K562 (cell line): ENCODE results near the gene KLHL30. TPM values are rescaled to one million over a fixed set of nuclear protein-coding genes. Genes with fewer than 3 reads are reported as not detected.
A peak's percentile ranks its signal among the peaks of the same experiment; 100 is the strongest.

Experiments used
- ATAC-seq: fragments of 200-7000 bp; cut with Tn5 transposase; 3 replicates; pipeline ENCODE4 v1.9.1; 2020; ENCODE audit warnings: moderate library complexity
- BruUV-seq: library from RNA; stranded (reverse); fragments of 400-500 nt; replicated peaks from 2 replicates; lab custom pipeline; 2021; lab: Mats Ljungman, UMichigan
- CTCF ChIA-PET: fragments of 300-600 bp; formaldehyde crosslinking; extraction: SDS; loops from one replicate; lab custom pipeline; 2021; ENCODE audit warnings: low intra/inter-chr PET ratio; lab: Yijun Ruan, JAX
- POLR2A ChIA-PET: fragments of 300-600, 350-650 bp; sonication (Branson Sonifier 250); formaldehyde crosslinking; extraction: SDS; loops from one replicate; lab custom pipeline; 2021; ENCODE audit warnings: antibody characterized with exemption, inconsistent platforms; lab: Yijun Ruan, JAX
- DNase-seq, 4 experiments: peaks; one replicate each; pipeline versions ENCODE4 v3.0.0 to v3.0.0-alpha.2; 2011 to 2018; ENCODE audit warnings: low spot score in 3 of 4, mixed read lengths in 3 of 4; ENCODE audit errors: extremely low read depth in 1 of 4
- FAIRE-seq: peaks from 2 replicates; lab custom pipeline; 2011; peaks lifted over from hg19 to GRCh38; lab: Jason Lieb, UNC
- H2AFZ ChIP-seq: 2 replicates; pipeline ENCODE4 v1.6.0; 2011; ENCODE audit warnings: low read depth, low read length, control low read depth, inconsistent platforms
- H3K27ac ChIP-seq: fragments of 200-600 bp; 3 replicates; pipeline ENCODE4 v1.8.0; 2011; ENCODE audit warnings: low read depth, mild to moderate bottlenecking, control low read depth, inconsistent platforms, low read length, moderate library complexity, mixed read lengths; ENCODE audit errors: extremely low read depth
- H3K27me3 ChIP-seq, 2 experiments: fragments of 300-600 bp in 1 of 2; 2 replicates in 1 of 2; 3 replicates in 1 of 2; pipeline versions ENCODE4 v1.6.0 to v1.8.0; 2011; ENCODE audit warnings: inconsistent platforms in 2 of 2, low read length in 2 of 2, mild to moderate bottlenecking in 1 of 2, mixed read lengths in 1 of 2, moderate library complexity in 1 of 2; ENCODE audit not compliant: control insufficient read depth in 2 of 2, insufficient read depth in 2 of 2
- H3K36me3 ChIP-seq: fragments of 300-600 bp; 3 replicates; pipeline ENCODE4 v1.8.0; 2011; ENCODE audit warnings: mild to moderate bottlenecking, low read length, inconsistent platforms; ENCODE audit not compliant: control insufficient read depth, insufficient read depth
- H3K4me1 ChIP-seq, 2 experiments: fragments of 200-600 bp in 1 of 2; replicated peaks in 1 of 2; 2 replicates in 1 of 2; 3 replicates in 1 of 2; pipeline versions ENCODE4 v1.5.1 to v1.8.0; 2011; ENCODE audit warnings: inconsistent platforms in 2 of 2, low read length in 2 of 2, mild to moderate bottlenecking in 1 of 2, mixed read lengths in 1 of 2, moderate library complexity in 1 of 2; ENCODE audit not compliant: control insufficient read depth in 2 of 2, insufficient read depth in 2 of 2
- H3K4me2 ChIP-seq: 2 replicates; pipeline ENCODE4 v1.6.1; 2011; ENCODE audit warnings: low read length, control low read depth, inconsistent platforms, mixed read lengths; ENCODE audit not compliant: insufficient read depth
- H3K4me3 ChIP-seq: fragments of 200-600 bp; sonication (generic), shearing (Covaris generic); 2 replicates; pipeline ENCODE4 v1.5.1; 2016; ENCODE audit warnings: control low read depth, inconsistent platforms
- H3K79me2 ChIP-seq: fragments of 200-600 bp; 3 replicates; pipeline ENCODE4 v1.8.0; 2011; ENCODE audit warnings: low read length, inconsistent platforms; ENCODE audit not compliant: control insufficient read depth, insufficient read depth
- H3K9ac ChIP-seq, 2 experiments: 2 replicates each; pipeline versions ENCODE4 v1.6.0 to v1.6.1; 2011; ENCODE audit warnings: low read depth in 2 of 2, low read length in 2 of 2, control low read depth in 1 of 2, inconsistent platforms in 1 of 2, mild to moderate bottlenecking in 1 of 2, mixed read lengths in 1 of 2; ENCODE audit not compliant: insufficient read depth in 1 of 2
- H3K9me1 ChIP-seq: one replicate; pipeline ENCODE4 v1.6.0; 2011; ENCODE audit warnings: inconsistent platforms, mild to moderate bottlenecking, low read length, moderate library complexity; ENCODE audit not compliant: control insufficient read depth, insufficient read depth
- H3K9me3 ChIP-seq: replicated peaks from 2 replicates; pipeline ENCODE4 v1.5.1; 2011; ENCODE audit warnings: low read depth, low read length, inconsistent platforms; ENCODE audit not compliant: control insufficient read depth, insufficient read depth
- H4K20me1 ChIP-seq: replicated peaks from 2 replicates; pipeline ENCODE4 v1.6.1; 2011; ENCODE audit warnings: low read length, inconsistent platforms, mixed read lengths; ENCODE audit not compliant: control insufficient read depth, insufficient read depth
- CBX2 ChIP-seq: fragments of 200-600 bp; sonication (generic); IDR thresholded peaks from one replicate; pipeline ENCODE4 v1.6.1; 2012; ENCODE audit warnings: mild to moderate bottlenecking, low read length, inconsistent platforms; ENCODE audit not compliant: insufficient read depth, poor library complexity, severe bottlenecking
- KLF6 ChIP-seq: fragments of 250-450 bp; sonication (Bioruptor Pico); IDR thresholded peaks from 2 replicates; pipeline ENCODE4 v1.4.0; 2020; ENCODE audit warnings: mild to moderate bottlenecking, moderate library complexity, borderline replicate concordance
- PCBP1 ChIP-seq: fragments of 200-400 bp; formaldehyde crosslinking; IDR thresholded peaks from 2 replicates; pipeline ENCODE4 v1.6.1; 2018; ENCODE audit warnings: mild to moderate bottlenecking, low read depth, low read length; ENCODE audit not compliant: poor library complexity, severe bottlenecking
- POLR2G ChIP-seq: fragments of 200-400 bp; formaldehyde crosslinking; IDR thresholded peaks from 2 replicates; pipeline ENCODE4 v1.6.1; 2017; ENCODE audit warnings: low read depth, mild to moderate bottlenecking, antibody characterized with exemption, low read length, moderate library complexity
- WGBS: fragments of 100-300 bp; shearing (Covaris generic); methylation state at CpG from one replicate; pipeline ENCODE4 v1.1.6; 2016; ENCODE audit warnings: low coverage, mixed read lengths; ENCODE audit not compliant: insufficient coverage; ENCODE audit errors: missing lambda C conversion rate; 5-methylcytosine and 5-hydroxymethylcytosine counted together
- in situ Hi-C: fragments of 300-500 bp; cut with MboI; formaldehyde crosslinking; loops from 4 replicates; pipeline ENCODE4 v1.15.0; 2018; ENCODE audit warnings: inconsistent platforms, mixed read lengths
- intact Hi-C: fragments of 100-400 bp; cut with micrococcal nuclease; formaldehyde crosslinking; loops from 2 replicates; pipeline ENCODE4 v1.14.2; 2022
- polyA plus RNA-seq, 8 experiments: library from polyadenylated mRNA; depleted of rRNA in 4 of 8; stranded (reverse) in 5 of 8; unstranded in 3 of 8; fragments of >200 nt; fragmentation: Nextera tagmentation in 2 of 8; fragmentation: Illumina TruSeq in 1 of 8; extraction: Ambion mirVana in 2 of 8; extraction: Trizol in 1 of 8; gene quantifications; 2 replicates each; pipeline versions ENCODE4 v1.2.1 to v1.2.3, GENCODE V29; 2011 to 2014; ENCODE audit warnings: inconsistent platforms in 1 of 8, missing spikeins in 1 of 8
- total RNA-seq, 7 experiments: library from RNA; depleted of rRNA in 6 of 7; stranded (reverse); fragments of >200 nt in 6 of 7; fragmentation: Illumina TruSeq in 2 of 7; extraction: Trizol in 2 of 7; gene quantifications; 2 replicates each; pipeline versions ENCODE4 v1.2.1 to v1.2.3, GENCODE V29; 2011 to 2021; ENCODE audit warnings: low replicate concordance in 1 of 7

Gene KLHL30
- total and polyA plus RNA-seq, 9 of the 15 experiments (the other 6 are each of a cell fraction or from before 2014, with no cell fraction given), result 0.04 TPM; not detected in 8

- no peaks in the 10 kb centered on the region for H3K79me2 ChIP-seq
- intact Hi-C loops, result no loop called here
- H3K27me3 ChIP-seq, result no peaks in the 10 kb centered on the region
- H3K27ac ChIP-seq, result no peak overlapping the region
- H3K4me2 ChIP-seq, result no peak overlapping the region
- in situ Hi-C loops, result no loop called here
- DNase-seq (no peak), FAIRE-seq (no peak)
- peaks cover 17% of the 10 kb centered on the region; the same call in 2 of the 3 replicates for H3K36me3 ChIP-seq
- H3K9ac ChIP-seq, result no peak overlapping the region; a peak in 1 of 4 replicates
- peaks cover 3% of the 10 kb centered on the region for H3K9me1 ChIP-seq
- POLR2A ChIA-PET, result interaction anchor here (0.5 kb wide), 1 partner anchor 190 kb away, joined by 3 read pairs; no protein-coding TSS in a partner anchor
- H3K9me3 ChIP-seq, result no peaks in the 10 kb centered on the region
- peaks cover 0 to 8% of the 10 kb centered on the region in 2 experiments; a peak in 3 of 5 replicates for H3K4me1 ChIP-seq
- no peaks in the 10 kb centered on the region for H4K20me1 ChIP-seq
- no peak overlapping the region for H3K4me3 ChIP-seq
- no peak for TF ChIP-seq PCBP1
- no peak for TF ChIP-seq KLF6
- 0 out of 2 replicates have a peak, but pooled peaks have one; percentile 39 for TF ChIP-seq POLR2G
- TF ChIP-seq CBX2, result no peak
- TF ChIP-seq, all 486 proteins: peak for 1
- WGBS, result 85% methylated on average over 13 of the region's 26 CpGs
- H2AFZ ChIP-seq, result no peak overlapping the region
- ATAC-seq, result no peak
- CTCF ChIA-PET, result no interaction called here
- BruUV-seq, result no TSS peak
Observed at GRCh38 chr2:238093181-238094140, 45.0 kb upstream of the KLHL30 start.
